B cell (primary cell): ENCODE data around the gene PBOV1. TPM values are rescaled to one million over a fixed set of nuclear protein-coding genes. Genes with fewer than 3 reads are reported as not detected.

Source experiments
- ATAC-seq: fragments of 200-7000 bp; cut with Tn5 transposase; one replicate; pipeline ENCODE4 v1.10.0; 2021; ENCODE audit warnings: low read depth, mild to moderate bottlenecking, moderate number of reproducible peaks, moderate library complexity
- CTCF ChIA-PET: fragments of 350-600 bp; sonication (Branson Sonifier 250); formaldehyde crosslinking; loops from one replicate; lab custom pipeline; 2021; ENCODE audit warnings: antibody characterized with exemption, inconsistent platforms; lab: Charles Lee
- POLR2A ChIA-PET: fragments of 350-600 bp; sonication (Branson Sonifier 250); formaldehyde crosslinking; loops from one replicate; lab custom pipeline; 2021; ENCODE audit warnings: antibody characterized with exemption; lab: Charles Lee
- DNase-seq: peaks from one replicate; pipeline ENCODE4 v3.0.0; 2013
- H2AFZ ChIP-seq: 2 replicates; pipeline ENCODE4 v1.6.1; 2012; ENCODE audit warnings: mild to moderate bottlenecking, low read depth, low read length; ENCODE audit not compliant: insufficient read depth, poor library complexity, severe bottlenecking
- H3K27ac ChIP-seq, 2 donors: 1 replicate in 1 of 2; 2 replicates in 1 of 2; pipeline ENCODE4 v1.5.1; 2012 to 2013; ENCODE audit warnings: low read length in 2 of 2, mild to moderate bottlenecking in 2 of 2, moderate library complexity in 1 of 2
- H3K27me3 ChIP-seq, 4 experiments: fragments of 200-600 bp in 1 of 4; sonication (generic) in 1 of 4; replicated peaks in 1 of 4; 1 replicate in 2 of 4; 2 replicates in 2 of 4; pipeline versions ENCODE4 v1.6.1 to v1.7.0; 2013 to 2016; ENCODE audit warnings: low read length in 3 of 4, mild to moderate bottlenecking in 2 of 4, mixed read lengths in 1 of 4, moderate library complexity in 1 of 4; ENCODE audit not compliant: insufficient read depth in 4 of 4, control insufficient read depth in 3 of 4; ENCODE audit errors: control extremely low read depth in 1 of 4
- H3K36me3 ChIP-seq, 2 experiments: replicated peaks in 1 of 2; 1 replicate in 1 of 2; 2 replicates in 1 of 2; pipeline versions ENCODE4 v1.6.1 to v1.7.1; 2013; ENCODE audit warnings: low read length in 1 of 2; ENCODE audit not compliant: insufficient read depth in 2 of 2, control insufficient read depth in 1 of 2; ENCODE audit errors: control extremely low read depth in 1 of 2, extremely low read depth in 1 of 2
- H3K4me1 ChIP-seq, 2 donors: fragments of 200-600 bp in 1 of 2; sonication (generic) in 1 of 2; 1 replicate in 1 of 2; 2 replicates in 1 of 2; pipeline versions ENCODE4 v1.5.1 to v1.6.1; 2013 to 2017; ENCODE audit warnings: low read length in 2 of 2; ENCODE audit not compliant: control insufficient read depth in 2 of 2, insufficient read depth in 2 of 2
- H3K4me2 ChIP-seq: replicated peaks from 2 replicates; pipeline ENCODE3; 2012; ENCODE audit warnings: mild to moderate bottlenecking, low read depth, low read length; ENCODE audit not compliant: poor library complexity, severe bottlenecking
- H3K4me3 ChIP-seq, 5 experiments: fragments of 200-600 bp in 1 of 5; sonication (generic) in 1 of 5; 1 replicate in 3 of 5; 2 replicates in 2 of 5; pipeline versions ENCODE4 v1.5.1 to v1.7.0; 2011 to 2016; ENCODE audit warnings: low read length in 4 of 5, mild to moderate bottlenecking in 4 of 5, low read depth in 2 of 5, control low read depth in 1 of 5, moderate library complexity in 1 of 5; ENCODE audit not compliant: insufficient read depth in 1 of 5; ENCODE audit errors: control extremely low read depth in 1 of 5, extremely low read depth in 1 of 5
- H3K79me2 ChIP-seq: fragments of 200-600 bp; sonication (generic); one replicate; pipeline ENCODE4 v1.6.0; 2016; ENCODE audit warnings: low read length; ENCODE audit not compliant: control insufficient read depth, insufficient read depth
- H3K9ac ChIP-seq: fragments of 200-600 bp; sonication (generic); 2 replicates; pipeline ENCODE4 v1.6.1; 2017; ENCODE audit warnings: mild to moderate bottlenecking, low read length, moderate library complexity
- H3K9me3 ChIP-seq, 3 donors: one replicate each; pipeline versions ENCODE4 v1.6.1 to v1.7.1; 2013; ENCODE audit warnings: low read length in 2 of 3; ENCODE audit not compliant: control insufficient read depth in 2 of 3, insufficient read depth in 1 of 3; ENCODE audit errors: control extremely low read depth in 1 of 3
- H4K20me1 ChIP-seq: 2 replicates; pipeline ENCODE4 v1.6.0; 2012; ENCODE audit warnings: mild to moderate bottlenecking, low read length; ENCODE audit not compliant: insufficient read depth, control insufficient read depth, poor library complexity, severe bottlenecking
- H3K27ac Mint-ChIP-seq: one replicate; pipeline ENCODE4 v1.8.0; 2021; ENCODE audit warnings: mixed read lengths
- H3K27me3 Mint-ChIP-seq: one replicate; pipeline ENCODE4 v1.8.0; 2021; ENCODE audit warnings: mixed read lengths
- H3K4me1 Mint-ChIP-seq: one replicate; pipeline ENCODE4 v1.8.0; 2021; ENCODE audit warnings: mixed read lengths
- H3K4me3 Mint-ChIP-seq: one replicate; pipeline ENCODE4 v1.8.0; 2021; ENCODE audit warnings: mixed read lengths
- H3K9me3 Mint-ChIP-seq: one replicate; pipeline ENCODE4 v1.8.0; 2022; ENCODE audit warnings: mixed read lengths; ENCODE audit not compliant: insufficient read depth
- EZH2 ChIP-seq: IDR thresholded peaks from 2 replicates; pipeline ENCODE4 v1.6.1; 2012; ENCODE audit warnings: borderline replicate concordance, low read depth, mild to moderate bottlenecking, moderate library complexity, low read length; ENCODE audit not compliant: insufficient read depth, poor library complexity, severe bottlenecking
- WGBS: methylation state at CpG from one replicate; pipeline ENCODE4 v1.1.5; 2013; ENCODE audit warnings: missing lambda C conversion rate; ENCODE audit not compliant: insufficient coverage; 5-methylcytosine and 5-hydroxymethylcytosine counted together
- intact Hi-C: fragments of 100-400 bp; cut with micrococcal nuclease; formaldehyde crosslinking; loops from one replicate; pipeline ENCODE4 v1.10.0; 2022
- polyA plus RNA-seq: library from polyadenylated mRNA; depleted of rRNA; stranded (reverse); fragments of >200 nt; gene quantifications from 2 replicates; pipeline ENCODE4 v1.2.3, GENCODE V29; 2012
- total RNA-seq, 2 donors: library from RNA; stranded (reverse); fragments of 120-200 nt in 1 of 2; gene quantifications; 1 replicate in 1 of 2; 2 replicates in 1 of 2; pipeline versions ENCODE4 v1.2.3 to v1.2.4, GENCODE V29; 2013 to 2022
- TF ChIP-seq, protein P1 (sequence below): fragments of 200-600 bp; IDR thresholded peaks from one replicate; pipeline ENCODE4 v1.8.0; 2022; ENCODE audit warnings: antibody characterized with exemption, mild to moderate bottlenecking

PBOV1 gene
- total and polyA plus RNA-seq, 2 donors (not counting 1 experiment from before 2014, with no cell fraction given) = not detected

DNA sequence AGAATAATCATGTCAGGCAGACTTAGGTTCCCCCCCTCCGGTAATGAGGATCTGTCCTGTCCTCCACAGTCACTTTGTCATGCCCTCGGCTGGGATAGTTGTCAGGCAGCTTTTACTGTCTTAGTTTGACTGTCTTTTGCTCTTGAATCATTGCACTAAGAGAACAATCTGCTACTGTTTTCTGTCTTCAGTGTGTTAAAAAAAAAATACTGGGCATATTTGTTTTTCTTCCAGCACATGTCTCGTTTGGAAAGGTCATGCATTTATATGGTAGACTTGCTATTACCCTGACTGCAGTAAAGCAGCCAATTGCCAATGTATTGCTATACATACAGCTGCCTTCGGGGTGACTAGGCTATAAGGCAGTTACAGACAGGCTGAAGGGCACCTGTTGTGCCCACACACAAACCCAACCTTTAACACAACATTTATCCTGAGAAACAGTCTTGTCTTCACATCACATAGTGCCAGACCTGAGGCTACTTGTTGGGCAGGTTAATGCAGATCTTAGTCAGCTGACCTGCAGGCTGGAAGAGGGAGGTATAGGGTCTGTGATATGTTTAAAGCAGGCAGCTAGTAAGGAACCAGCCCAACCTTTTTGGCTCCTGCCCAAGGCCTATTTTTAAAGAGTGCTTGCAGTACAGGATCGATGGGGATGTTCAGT lies 29.9 kb downstream of the PBOV1 start:
- no peaks in the 10 kb centered on the region for H3K36me3 ChIP-seq
- no peak overlapping the region for H3K4me3 ChIP-seq
- ChIA-PET CTCF (no interaction called here), POLR2A (no interaction called here)
- no peaks in the 10 kb centered on the region for H3K4me1 ChIP-seq
- Mint-ChIP-seq H3K9me3 (no peaks in the 10 kb centered on the region), H3K4me3 (no peak overlapping the region), H3K27ac (no peak overlapping the region), H3K4me1 (no peaks in the 10 kb centered on the region), H3K27me3 (peaks cover 48% of the 10 kb centered on the region)
- WGBS = 69% methylated on average over 2 of the region's 5 CpGs
- DNase-seq = no peak
- TF ChIP-seq, protein P1, sequence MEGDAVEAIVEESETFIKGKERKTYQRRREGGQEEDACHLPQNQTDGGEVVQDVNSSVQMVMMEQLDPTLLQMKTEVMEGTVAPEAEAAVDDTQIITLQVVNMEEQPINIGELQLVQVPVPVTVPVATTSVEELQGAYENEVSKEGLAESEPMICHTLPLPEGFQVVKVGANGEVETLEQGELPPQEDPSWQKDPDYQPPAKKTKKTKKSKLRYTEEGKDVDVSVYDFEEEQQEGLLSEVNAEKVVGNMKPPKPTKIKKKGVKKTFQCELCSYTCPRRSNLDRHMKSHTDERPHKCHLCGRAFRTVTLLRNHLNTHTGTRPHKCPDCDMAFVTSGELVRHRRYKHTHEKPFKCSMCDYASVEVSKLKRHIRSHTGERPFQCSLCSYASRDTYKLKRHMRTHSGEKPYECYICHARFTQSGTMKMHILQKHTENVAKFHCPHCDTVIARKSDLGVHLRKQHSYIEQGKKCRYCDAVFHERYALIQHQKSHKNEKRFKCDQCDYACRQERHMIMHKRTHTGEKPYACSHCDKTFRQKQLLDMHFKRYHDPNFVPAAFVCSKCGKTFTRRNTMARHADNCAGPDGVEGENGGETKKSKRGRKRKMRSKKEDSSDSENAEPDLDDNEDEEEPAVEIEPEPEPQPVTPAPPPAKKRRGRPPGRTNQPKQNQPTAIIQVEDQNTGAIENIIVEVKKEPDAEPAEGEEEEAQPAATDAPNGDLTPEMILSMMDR = no peak
- TF ChIP-seq EZH2 = no peak
- H3K9me3 ChIP-seq = no peaks in the 10 kb centered on the region
- intact Hi-C loops = no loop called here
- H3K4me2 ChIP-seq = no peak overlapping the region
- H2AFZ ChIP-seq = no peak overlapping the region
- H3K79me2 ChIP-seq = no peaks in the 10 kb centered on the region
- peaks cover 0 to 15% (median 7%) of the 10 kb centered on the region in 4 experiments for H3K27me3 ChIP-seq
- H3K9ac ChIP-seq = no peak overlapping the region
- ATAC-seq = no peak
- H4K20me1 ChIP-seq = no peaks in the 10 kb centered on the region
- H3K27ac ChIP-seq = no peak overlapping the region

DNA sequence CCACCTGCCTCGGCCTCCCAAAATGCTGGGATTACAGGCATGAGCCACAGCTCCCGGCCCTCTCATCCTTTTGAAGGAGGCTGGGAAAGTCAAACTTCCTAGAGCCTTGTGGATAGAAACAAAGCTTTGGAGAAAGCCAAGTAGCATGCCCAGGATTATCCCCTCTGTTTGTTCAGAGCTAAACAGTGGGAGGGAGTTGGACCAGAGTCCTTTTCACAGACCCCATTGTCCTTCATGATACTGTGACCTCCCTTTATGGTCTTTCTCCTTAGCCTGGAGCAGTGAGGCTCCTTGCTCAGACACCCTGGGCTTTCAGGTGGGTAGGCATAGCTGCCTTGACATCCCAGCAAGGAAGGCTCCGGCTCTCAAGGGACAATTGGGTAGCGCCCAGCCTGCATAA lies 31.1 kb downstream of the PBOV1 start:
- H2AFZ ChIP-seq = no peak overlapping the region
- no peaks in the 10 kb centered on the region for H3K9me3 ChIP-seq
- H3K4me3 ChIP-seq = no peak overlapping the region
- no peak overlapping the region for H3K9ac ChIP-seq
- peaks cover 50% of the 10 kb centered on the region for H3K27me3 Mint-ChIP-seq
- ATAC-seq (no peak), DNase-seq (no peak)
- H3K4me2 ChIP-seq = no peak overlapping the region
- H3K4me1 ChIP-seq = no peaks in the 10 kb centered on the region
- H3K4me3 Mint-ChIP-seq = no peak overlapping the region
- intact Hi-C loops = no loop called here
- H4K20me1 ChIP-seq = no peaks in the 10 kb centered on the region
- no peaks in the 10 kb centered on the region for H3K79me2 ChIP-seq
- POLR2A ChIA-PET = no interaction called here
- H3K27ac Mint-ChIP-seq = no peak overlapping the region
- no peaks in the 10 kb centered on the region for H3K9me3 Mint-ChIP-seq
- peaks cover 0 to 15% (median 9%) of the 10 kb centered on the region in 4 experiments for H3K27me3 ChIP-seq
- WGBS = 81% methylated on average over 4 of the region's 4 CpGs
- H3K27ac ChIP-seq = no peak overlapping the region
- no peaks in the 10 kb centered on the region for H3K36me3 ChIP-seq
- no peak for TF ChIP-seq EZH2
- TF ChIP-seq, protein P1 = no peak
- CTCF ChIA-PET = interaction anchor here (0.7 kb wide), 1 partner anchor 271 kb away, joined by 3 read pairs; no protein-coding TSS in a partner anchor
- no peaks in the 10 kb centered on the region for H3K4me1 Mint-ChIP-seq
